ENCODE results near the gene SCN1A.

DNA sequence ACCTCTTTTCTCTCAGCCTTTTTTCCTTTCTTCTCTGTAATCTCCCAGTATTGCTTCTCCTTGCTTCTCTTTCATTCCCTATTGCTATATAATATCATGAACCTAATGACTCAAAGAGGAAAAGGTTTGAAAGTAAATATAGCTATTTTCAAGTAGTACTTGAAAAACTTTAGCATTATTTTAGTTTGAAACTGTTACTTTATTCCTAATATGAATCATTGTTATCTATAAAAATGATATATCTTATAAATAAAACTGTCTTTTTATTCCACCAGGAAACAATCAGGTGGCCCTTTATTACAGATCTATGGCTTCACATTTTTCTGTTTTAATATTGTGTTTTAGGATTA lies 311 bp upstream of the SCN1A start:
- no peak for TF ChIP-seq ZFX (IDR thresholded peaks at IDR 0.05)
- peak; percentile 46 for TF ChIP-seq CTCF (conservative IDR thresholded peaks at IDR 0.05)
